Subcutaneous adipose tissue (tissue), 4 donors: ENCODE data around the gene NR6A1. TPM values are rescaled to one million over a fixed set of nuclear protein-coding genes. Genes with fewer than 3 reads are reported as not detected.

ENCODE experiments used
- CTCF ChIP-seq: fragments of 450-650 bp; IDR thresholded peaks from one replicate; pipeline ENCODE4 v1.5.1; 2016; ENCODE audit warnings: low read depth, mild to moderate bottlenecking, control low read depth, antibody characterized with exemption, moderate library complexity
- total RNA-seq, 4 donors: library from RNA; depleted of rRNA; stranded (reverse); fragments of >200 nt; gene quantifications; one replicate each; pipeline ENCODE4 v1.1.0, GENCODE V29; 2016

Gene NR6A1
- total RNA-seq, 4 donors from 2014 or later = 0.65 to 4.4 (median 1.6) TPM

- no peak for TF ChIP-seq CTCF
These were observed 131.5 kb downstream of the NR6A1 start for GRCh38 chr9:124639637-124640036.

GRCh38 chr9:124635285-124635684 is 135.8 kb downstream of the NR6A1 start:
- no peak for TF ChIP-seq CTCF

- TF ChIP-seq CTCF = no peak
These were observed 139.0 kb downstream of the NR6A1 start for GRCh38 chr9:124632077-124632621.

- TF ChIP-seq CTCF = no peak
These were observed 139.8 kb downstream of the NR6A1 start for GRCh38 chr9:124631326-124631725.

- TF ChIP-seq CTCF = no peak
These were observed 141.5 kb downstream of the NR6A1 start for GRCh38 chr9:124629600-124629999.

- no peak for TF ChIP-seq CTCF
These were observed 142.4 kb downstream of the NR6A1 start for GRCh38 chr9:124628741-124629140.

- TF ChIP-seq CTCF = no peak
These were observed 144.8 kb downstream of the NR6A1 start for GRCh38 chr9:124626276-124626675.
